HCT116 (cell line): ENCODE measurements around the gene ARHGEF37.

Source experiments
- CEBPB ChIP-seq: IDR thresholded peaks from 2 replicates; pipeline ENCODE4 v1.6.1; 2012; ENCODE audit warnings: low read depth
- CTCF ChIP-seq, 3 experiments: fragments of 200-600 bp in 1 of 3; sonication (generic) in 1 of 3; IDR thresholded peaks in 2 of 3; conservative IDR thresholded peaks in 1 of 3; 2 replicates each; pipeline ENCODE4 v1.5.1; 2012 to 2017; ENCODE audit warnings: low read depth in 2 of 3, low read length in 2 of 3, antibody characterized with exemption in 1 of 3, borderline replicate concordance in 1 of 3, control low read depth in 1 of 3, mild to moderate bottlenecking in 1 of 3, mixed read lengths in 1 of 3, mixed run types in 1 of 3, moderate library complexity in 1 of 3; ENCODE audit not compliant: insufficient read depth in 1 of 3
- EZH2 ChIP-seq: fragments of 200-600 bp; sonication (generic); IDR thresholded peaks from 2 replicates; pipeline ENCODE4 v1.6.1; 2017; ENCODE audit warnings: antibody characterized with exemption, mixed run types
- POLR2A ChIP-seq: IDR thresholded peaks from 2 replicates; pipeline ENCODE4 v1.7.0; 2011; ENCODE audit warnings: borderline replicate concordance; ENCODE audit not compliant: insufficient read depth, insufficient read length; ENCODE audit errors: extremely low read depth
- REST ChIP-seq: IDR thresholded peaks from 2 replicates; pipeline ENCODE4 v1.6.1; 2012; ENCODE audit warnings: low read depth
- SRF ChIP-seq: IDR thresholded peaks from 2 replicates; pipeline ENCODE4 v1.6.1; 2012; ENCODE audit warnings: low read depth
- TCF7L2 ChIP-seq: IDR thresholded peaks from 2 replicates; pipeline ENCODE4 v1.7.0; 2011; ENCODE audit warnings: borderline replicate concordance, inconsistent platforms; ENCODE audit not compliant: insufficient read depth, insufficient read length; ENCODE audit errors: extremely low read depth
- YY1 ChIP-seq: IDR thresholded peaks from 2 replicates; pipeline ENCODE4 v1.6.1; 2011; ENCODE audit warnings: low read length, low read depth, moderate library complexity, mild to moderate bottlenecking; ENCODE audit not compliant: insufficient replicate concordance; ENCODE audit errors: extremely low read depth

GRCh38 chr5:149551227-149552037 is 29.9 kb upstream of the ARHGEF37 start, which contains the start of gene CSNK1A1:
- TF ChIP-seq POLR2A = peak; percentile 84
- TF ChIP-seq CTCF (IDR thresholded peaks at IDR 0.05 in 2 of 3, conservative IDR thresholded peaks at IDR 0.05 in 1 of 3; ENCODE audit: borderline replicate concordance in 1 of 3, insufficient read depth in 1 of 3, low read depth in 2 of 3, low read length in 2 of 3) = peak in 2 of 3 experiments; percentile 76 to 84; a peak in 4 of 6 replicates
- peak; percentile 97 for TF ChIP-seq YY1
- TF ChIP-seq CEBPB = no peak
- TF ChIP-seq EZH2 = no peak
- no peak for TF ChIP-seq REST
- TF ChIP-seq SRF = no peak
- TF ChIP-seq TCF7L2 = peak; percentile 96
